IMR-90 (cell line): Measurements from ENCODE around the gene TXNDC5. TPM values are rescaled to one million over a fixed set of nuclear protein-coding genes. Genes with fewer than 3 reads are reported as not detected.

ENCODE experiments used
- ATAC-seq: fragments of 200-7000 bp; cut with Tn5 transposase; 2 replicates; pipeline ENCODE4 v1.9.1; 2020; ENCODE audit warnings: low read depth, mild to moderate bottlenecking, moderate library complexity
- BruUV-seq: library from RNA; stranded (reverse); fragments of 400-500 nt; replicated peaks from 2 replicates; lab custom pipeline; 2021; lab: Mats Ljungman, UMichigan
- CTCF ChIA-PET: fragments of 300-600 bp; formaldehyde crosslinking; extraction: SDS; loops from one replicate; lab custom pipeline; 2021; ENCODE audit warnings: antibody characterized with exemption; lab: Yijun Ruan, JAX
- POLR2A ChIA-PET: fragments of 300-600 bp; sonication (Branson Sonifier 250); formaldehyde crosslinking; loops from one replicate; lab custom pipeline; 2022; ENCODE audit warnings: antibody characterized with exemption; ENCODE audit not compliant: unreplicated experiment; lab: Charles Lee
- DNase-seq: peaks from one replicate; pipeline ENCODE4 v3.0.0; 2013
- H2AFZ ChIP-seq: replicated peaks from 2 replicates; pipeline ENCODE3; 2013; ENCODE audit warnings: low read length, mild to moderate bottlenecking; ENCODE audit not compliant: poor library complexity
- H2AK5ac ChIP-seq: 2 replicates; pipeline ENCODE4 v1.6.1; 2013; ENCODE audit warnings: low read depth, low read length, inconsistent platforms
- H2AK9ac ChIP-seq: replicated peaks from 2 replicates; pipeline ENCODE3; 2013; ENCODE audit warnings: mild to moderate bottlenecking, low read depth, low read length, moderate library complexity; ENCODE audit not compliant: poor library complexity
- H2BK120ac ChIP-seq: 2 replicates; pipeline ENCODE4 v1.6.1; 2013; ENCODE audit warnings: low read depth, low read length, inconsistent platforms
- H2BK15ac ChIP-seq: 3 replicates; pipeline ENCODE4 v1.6.1; 2013; ENCODE audit warnings: low read depth, low read length, inconsistent platforms
- H2BK20ac ChIP-seq: 2 replicates; pipeline ENCODE4 v1.6.1; 2013; ENCODE audit warnings: low read depth, mild to moderate bottlenecking, inconsistent platforms, low read length, moderate library complexity
- H2BK5ac ChIP-seq: 2 replicates; pipeline ENCODE4 v1.6.1; 2013; ENCODE audit warnings: mild to moderate bottlenecking, low read depth, low read length, inconsistent platforms; ENCODE audit not compliant: poor library complexity, severe bottlenecking
- H3K14ac ChIP-seq: replicated peaks from 2 replicates; pipeline ENCODE4 v1.6.1; 2013; ENCODE audit warnings: low read depth, low read length, inconsistent platforms
- H3K18ac ChIP-seq: 2 replicates; pipeline ENCODE4 v1.6.1; 2013; ENCODE audit warnings: low read depth, low read length, control low read depth
- H3K23ac ChIP-seq: 2 replicates; pipeline ENCODE4 v1.6.1; 2013; ENCODE audit warnings: low read depth, low read length, inconsistent platforms
- H3K27ac ChIP-seq: 2 replicates; pipeline ENCODE4 v1.5.1; 2013; ENCODE audit warnings: mild to moderate bottlenecking, control low read depth, low read length; ENCODE audit not compliant: insufficient read depth
- H3K27me3 ChIP-seq: 2 replicates; pipeline ENCODE4 v1.6.1; 2013; ENCODE audit warnings: low read length; ENCODE audit not compliant: control insufficient read depth, insufficient read depth
- H3K36me3 ChIP-seq: 2 replicates; pipeline ENCODE4 v1.6.1; 2013; ENCODE audit warnings: low read length, mixed read lengths; ENCODE audit not compliant: control insufficient read depth, insufficient read depth
- H3K4ac ChIP-seq: 2 replicates; pipeline ENCODE4 v1.6.1; 2013; ENCODE audit warnings: low read depth, low read length, inconsistent platforms
- H3K4me1 ChIP-seq: 2 replicates; pipeline ENCODE4 v1.6.1; 2013; ENCODE audit warnings: low read length, mixed read lengths; ENCODE audit not compliant: control insufficient read depth, insufficient read depth
- H3K4me2 ChIP-seq: 2 replicates; pipeline ENCODE4 v1.6.1; 2013; ENCODE audit warnings: low read depth, mild to moderate bottlenecking, control low read depth, low read length, moderate library complexity
- H3K4me3 ChIP-seq: 2 replicates; pipeline ENCODE4 v1.5.1; 2013; ENCODE audit warnings: low read depth, mild to moderate bottlenecking, control low read depth, low read length, moderate library complexity; ENCODE audit not compliant: insufficient read depth
- H3K56ac ChIP-seq: 2 replicates; pipeline ENCODE4 v1.6.1; 2013; ENCODE audit warnings: low read length, inconsistent platforms; ENCODE audit not compliant: insufficient read depth; ENCODE audit errors: extremely low read depth
- H3K79me1 ChIP-seq, 2 experiments: 2 replicates each; pipeline ENCODE4 v1.6.1; 2013; ENCODE audit warnings: low read length in 2 of 2, inconsistent platforms in 1 of 2, low read depth in 1 of 2
- H3K9ac ChIP-seq: 2 replicates; pipeline ENCODE4 v1.6.1; 2013; ENCODE audit warnings: low read depth, low read length, control low read depth
- H3K9me1 ChIP-seq: 2 replicates; pipeline ENCODE4 v1.6.1; 2013; ENCODE audit warnings: low read length, inconsistent platforms; ENCODE audit not compliant: insufficient read depth
- H3K9me3 ChIP-seq: 2 replicates; pipeline ENCODE4 v1.6.1; 2013; ENCODE audit warnings: low read length; ENCODE audit not compliant: control insufficient read depth, insufficient read depth
- H4K20me1 ChIP-seq: 2 replicates; pipeline ENCODE4 v1.6.1; 2013; ENCODE audit warnings: low read length, inconsistent platforms; ENCODE audit not compliant: insufficient read depth
- H4K5ac ChIP-seq: 2 replicates; pipeline ENCODE4 v1.6.1; 2013; ENCODE audit warnings: mild to moderate bottlenecking, low read depth, low read length, control low read depth
- H4K8ac ChIP-seq, 2 experiments: 2 replicates each; pipeline ENCODE4 v1.6.1; 2013; ENCODE audit warnings: low read depth in 2 of 2, low read length in 2 of 2, control low read depth in 1 of 2, inconsistent platforms in 1 of 2
- H4K91ac ChIP-seq: 2 replicates; pipeline ENCODE4 v1.6.1; 2013; ENCODE audit warnings: low read depth, low read length, inconsistent platforms; ENCODE audit not compliant: insufficient read depth
- CEBPB ChIP-seq: IDR thresholded peaks from 2 replicates; pipeline ENCODE4 v1.6.1; 2012; ENCODE audit warnings: low read depth, low read length, improper control_type of control experiment
- CHD1 ChIP-seq: IDR thresholded peaks from 2 replicates; pipeline ENCODE4 v1.6.1; 2012; ENCODE audit warnings: low read depth, low read length, improper control_type of control experiment
- ELK1 ChIP-seq: fragments of 150-350 bp; IDR thresholded peaks from 2 replicates; pipeline ENCODE4 v1.6.1; 2016; ENCODE audit warnings: low read depth, mild to moderate bottlenecking, low read length, moderate library complexity, borderline replicate concordance
- MAFK ChIP-seq: IDR thresholded peaks from 2 replicates; pipeline ENCODE4 v1.6.1; 2012; ENCODE audit warnings: low read depth, low read length, improper control_type of control experiment
- MAZ ChIP-seq: IDR thresholded peaks from 2 replicates; pipeline ENCODE4 v1.6.1; 2012; ENCODE audit warnings: low read depth, mild to moderate bottlenecking, low read length, improper control_type of control experiment, moderate library complexity, borderline replicate concordance
- MXI1 ChIP-seq: IDR thresholded peaks from 2 replicates; pipeline ENCODE4 v1.6.1; 2012; ENCODE audit warnings: low read depth, mild to moderate bottlenecking, low read length, moderate library complexity, borderline replicate concordance
- RAD21 ChIP-seq: IDR thresholded peaks from 2 replicates; pipeline ENCODE4 v1.6.1; 2012; ENCODE audit warnings: low read length, improper control_type of control experiment
- RCOR1 ChIP-seq: IDR thresholded peaks from 2 replicates; pipeline ENCODE4 v1.6.1; 2012; ENCODE audit warnings: mild to moderate bottlenecking, low read length, improper control_type of control experiment; ENCODE audit not compliant: insufficient replicate concordance
- RFX5 ChIP-seq: IDR thresholded peaks from 2 replicates; pipeline ENCODE4 v1.8.0; 2012; ENCODE audit warnings: low read depth, mild to moderate bottlenecking, low read length, moderate library complexity
- SMC3 ChIP-seq: fragments of 150-350 bp; IDR thresholded peaks from 2 replicates; pipeline ENCODE4 v1.6.1; 2016; ENCODE audit warnings: low read depth, mild to moderate bottlenecking, antibody characterized with exemption, low read length, moderate library complexity
- USF2 ChIP-seq: fragments of 150-350 bp; IDR thresholded peaks from 2 replicates; pipeline ENCODE4 v1.6.1; 2017; ENCODE audit warnings: mild to moderate bottlenecking, antibody characterized with exemption, low read length, low read depth
- WGBS, 2 experiments: methylation state at CpG; one replicate each; pipeline versions ENCODE4 v1.1.5 to v1.1.7; 2013; ENCODE audit warnings: missing lambda C conversion rate in 2 of 2; ENCODE audit not compliant: insufficient read length in 1 of 2; ENCODE audit errors: extremely low coverage in 2 of 2; 5-methylcytosine and 5-hydroxymethylcytosine counted together
- dilution Hi-C: fragments of 300-500 bp; cut with HindIII; formaldehyde crosslinking; loops from one replicate; pipeline ENCODE4 v1.14.3; 2018; ENCODE audit warnings: low sequenced_read_pairs; ENCODE audit not compliant: unreplicated experiment
- in situ Hi-C: fragments of 300-500 bp; cut with MboI; formaldehyde crosslinking; loops from 3 replicates; pipeline ENCODE4 v1.14.3; 2019; ENCODE audit warnings: low sequenced_read_pairs, inconsistent platforms, mixed read lengths
- intact Hi-C: fragments of 100-400 bp; cut with micrococcal nuclease; formaldehyde crosslinking; loops from 2 replicates; pipeline ENCODE4 v1.10.0; 2022
- polyA plus RNA-seq, 3 experiments: library from polyadenylated mRNA; depleted of rRNA; stranded (reverse); fragments of >200 nt; gene quantifications; 2 replicates each; pipeline ENCODE4 v1.2.3, GENCODE V29; 2012; ENCODE audit warnings: low replicate concordance in 1 of 3
- total RNA-seq: library from RNA; depleted of rRNA; stranded (reverse); fragments of >200 nt; gene quantifications from 2 replicates; pipeline ENCODE4 v1.2.3, GENCODE V29; 2012
- TF ChIP-seq, protein P1 (sequence below): conservative IDR thresholded peaks from 2 replicates; pipeline ENCODE4 v1.5.1; 2012; ENCODE audit warnings: mild to moderate bottlenecking, low read depth, low read length, improper control_type of control experiment

Gene TXNDC5
- total and polyA plus RNA-seq, 2 of the 4 experiments (the other 2 are of a cell fraction), result 274 to 439 TPM

- dilution Hi-C loops, result no loop called here
- CTCF ChIA-PET, result no interaction called here
- BruUV-seq, result no TSS peak
These were observed 13.0 kb downstream of the TXNDC5 start for GRCh38 chr6:7897461-7898192.

More at GRCh38 chr6:7897461-7898192, 13.0 kb downstream of the TXNDC5 start:
- POLR2A ChIA-PET, result no interaction called here
- Histone ChIP-seq H2BK20ac (no peak overlapping the region), H4K91ac (no peak overlapping the region), H3K18ac (no peak overlapping the region), H3K14ac (no peak overlapping the region), H3K9me3 (no peaks in the 10 kb centered on the region), H2BK15ac (no peak overlapping the region), H3K27ac (no peak overlapping the region), H2BK5ac (no peak overlapping the region), H3K4ac (no peak overlapping the region), H4K8ac (no peak overlapping the region), H3K79me1 (peaks cover 25 to 39% of the 10 kb centered on the region in 2 experiments; a peak in 3 of 4 replicates), H3K36me3 (peaks cover 68% of the 10 kb centered on the region), H3K9me1 (no peaks in the 10 kb centered on the region), H3K4me1 (no peaks in the 10 kb centered on the region), H3K4me3 (no peak overlapping the region), H2AK5ac (no peak overlapping the region), H3K27me3 (no peaks in the 10 kb centered on the region), H3K4me2 (no peak overlapping the region), H4K5ac (no peak overlapping the region), H4K20me1 (peaks cover 3% of the 10 kb centered on the region), H2AFZ (no peak overlapping the region), H2AK9ac (no peak overlapping the region), H3K9ac (no peak overlapping the region), H3K56ac (no peak overlapping the region), H2BK120ac (no peak overlapping the region), H3K23ac (no peak overlapping the region)
- intact Hi-C loops (no loop called here), in situ Hi-C loops (loop anchor here (10.0 kb wide), 1 partner anchor 173 kb away; the partner anchor contains the start of gene BMP6)
- DNase-seq, result no peak
- ATAC-seq, result no peak
- 100% methylated on average over 2 of the region's 9 CpGs; no CpG with 5 or more reads in 1 of the 2 experiments for WGBS, 2 experiments
- no peak for TF ChIP-seq RFX5
- no peak for TF ChIP-seq CHD1
- TF ChIP-seq CEBPB, result no peak
- TF ChIP-seq, protein P1, sequence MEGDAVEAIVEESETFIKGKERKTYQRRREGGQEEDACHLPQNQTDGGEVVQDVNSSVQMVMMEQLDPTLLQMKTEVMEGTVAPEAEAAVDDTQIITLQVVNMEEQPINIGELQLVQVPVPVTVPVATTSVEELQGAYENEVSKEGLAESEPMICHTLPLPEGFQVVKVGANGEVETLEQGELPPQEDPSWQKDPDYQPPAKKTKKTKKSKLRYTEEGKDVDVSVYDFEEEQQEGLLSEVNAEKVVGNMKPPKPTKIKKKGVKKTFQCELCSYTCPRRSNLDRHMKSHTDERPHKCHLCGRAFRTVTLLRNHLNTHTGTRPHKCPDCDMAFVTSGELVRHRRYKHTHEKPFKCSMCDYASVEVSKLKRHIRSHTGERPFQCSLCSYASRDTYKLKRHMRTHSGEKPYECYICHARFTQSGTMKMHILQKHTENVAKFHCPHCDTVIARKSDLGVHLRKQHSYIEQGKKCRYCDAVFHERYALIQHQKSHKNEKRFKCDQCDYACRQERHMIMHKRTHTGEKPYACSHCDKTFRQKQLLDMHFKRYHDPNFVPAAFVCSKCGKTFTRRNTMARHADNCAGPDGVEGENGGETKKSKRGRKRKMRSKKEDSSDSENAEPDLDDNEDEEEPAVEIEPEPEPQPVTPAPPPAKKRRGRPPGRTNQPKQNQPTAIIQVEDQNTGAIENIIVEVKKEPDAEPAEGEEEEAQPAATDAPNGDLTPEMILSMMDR, result no peak
- no peak for TF ChIP-seq RAD21
- TF ChIP-seq SMC3, result no peak
- no peak for TF ChIP-seq USF2
- no peak for TF ChIP-seq ELK1
- TF ChIP-seq MAZ, result no peak
- TF ChIP-seq MAFK, result no peak
- no peak for TF ChIP-seq MXI1
- TF ChIP-seq RCOR1, result no peak
